ENCODE measurements around the gene JAG1.
"Not testable (repeated sequence)": the region's sequence is repeated elsewhere in the genome, so short reads cannot be mapped to it uniquely, and the experiment has no call there.

The JAG1 gene

DNA sequence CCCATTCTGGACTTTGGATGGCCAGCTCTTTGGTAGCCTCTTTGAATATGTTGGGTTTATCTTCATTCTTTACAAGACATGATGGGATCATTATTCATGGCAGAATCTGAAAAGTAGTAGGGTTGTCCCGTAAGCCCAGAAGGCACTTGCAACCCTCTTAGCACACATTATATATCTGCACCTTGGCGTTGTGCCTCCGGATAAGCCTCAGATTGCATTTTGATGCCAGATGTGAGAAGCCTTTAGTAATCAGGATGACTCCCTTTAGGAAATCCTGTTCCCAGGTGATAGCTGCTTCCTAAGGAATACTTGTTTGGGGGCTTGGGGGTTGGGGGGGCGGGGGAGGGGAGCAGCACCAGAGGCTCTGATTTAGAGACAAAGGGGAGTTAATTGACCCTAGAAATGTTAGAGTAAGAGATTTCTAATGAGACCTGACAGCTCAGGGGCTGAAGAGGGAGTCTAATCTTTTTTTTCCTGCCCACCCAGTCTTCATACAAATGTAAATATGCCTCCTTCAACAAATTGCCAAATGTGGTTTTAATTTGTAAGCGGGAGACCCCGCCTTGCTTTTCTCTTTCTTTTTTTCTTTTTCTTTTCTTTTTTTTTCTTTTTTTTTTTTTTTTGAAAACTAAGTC is 55.1 kb downstream of the JAG1 start:
- in situ Hi-C loops (cut with MboI; ENCODE audit: low sequenced_read_pairs) = no loop called here

- in situ Hi-C loops (cut with MboI; ENCODE audit: low sequenced_read_pairs) = not testable (repeated sequence)
Measured at GRCh38 chr20:10617549-10618133, 56.2 kb downstream of the JAG1 start.

DNA sequence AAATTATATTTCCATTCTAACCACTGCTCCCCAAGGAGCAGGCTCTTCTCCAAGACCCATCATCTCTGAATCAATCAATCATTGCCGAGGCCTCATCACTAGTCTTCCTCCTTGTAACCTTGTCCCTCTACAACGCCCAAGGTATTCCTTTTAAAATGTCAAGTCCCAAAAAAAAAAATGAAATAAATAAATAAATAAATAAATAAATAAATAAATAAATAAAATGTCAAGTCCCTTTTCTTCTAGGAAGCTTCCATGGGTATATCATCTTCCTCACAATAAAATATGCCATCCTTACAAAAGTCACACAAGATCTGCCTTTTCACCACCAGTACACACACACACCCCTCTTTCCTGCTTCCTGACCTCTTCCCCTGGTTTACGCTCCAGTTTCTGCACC is 57.6 kb downstream of the JAG1 start:
- in situ Hi-C loops (cut with MboI; ENCODE audit: low sequenced_read_pairs) = no loop called here

DNA sequence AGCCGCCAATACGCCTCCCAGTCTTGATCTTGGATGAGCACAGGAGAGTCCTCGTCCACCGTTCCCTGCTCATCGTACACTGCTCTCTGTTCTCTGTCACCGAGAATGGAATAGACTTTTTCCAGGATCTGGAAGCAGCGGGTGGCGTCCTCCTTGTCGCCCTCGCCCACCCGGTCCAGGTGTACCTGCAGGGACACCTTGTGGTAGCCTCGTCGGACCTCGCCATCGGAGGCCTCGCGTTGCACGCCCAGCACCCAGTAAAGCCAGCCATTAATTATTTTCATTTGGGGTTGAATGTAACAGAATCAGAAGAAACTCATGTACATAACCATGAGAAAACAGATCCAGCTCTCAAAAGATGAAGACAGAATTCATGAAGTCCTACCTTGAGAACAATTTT is 59.9 kb downstream of the JAG1 start:
- in situ Hi-C loops (cut with MboI; ENCODE audit: low sequenced_read_pairs) = no loop called here

DNA sequence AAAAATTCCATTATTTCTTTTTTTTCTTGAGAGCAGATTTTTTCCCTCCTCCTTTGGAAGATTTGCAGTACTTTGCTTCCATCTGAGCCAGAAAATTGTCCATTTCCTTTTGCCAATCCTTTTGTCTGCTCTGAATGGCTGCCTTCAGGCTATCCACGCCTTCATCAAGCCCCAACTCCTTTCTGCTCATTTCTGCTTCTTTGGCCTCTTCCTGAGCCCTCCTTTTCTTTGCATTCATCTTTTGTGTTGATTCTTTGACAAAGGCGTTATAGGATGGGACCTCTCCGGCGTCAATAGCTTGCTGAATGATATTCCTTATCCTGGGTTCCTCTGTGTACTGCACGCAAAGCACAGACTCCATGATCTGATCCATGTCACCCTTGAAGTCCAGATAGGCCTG is 60.4 kb downstream of the JAG1 start:
- in situ Hi-C loops (cut with MboI; ENCODE audit: low sequenced_read_pairs) = not testable (repeated sequence)

GRCh38 chr20:10611357-10611756 is 62.4 kb downstream of the JAG1 start:
- in situ Hi-C loops (cut with MboI; ENCODE audit: low sequenced_read_pairs) = no loop called here

DNA sequence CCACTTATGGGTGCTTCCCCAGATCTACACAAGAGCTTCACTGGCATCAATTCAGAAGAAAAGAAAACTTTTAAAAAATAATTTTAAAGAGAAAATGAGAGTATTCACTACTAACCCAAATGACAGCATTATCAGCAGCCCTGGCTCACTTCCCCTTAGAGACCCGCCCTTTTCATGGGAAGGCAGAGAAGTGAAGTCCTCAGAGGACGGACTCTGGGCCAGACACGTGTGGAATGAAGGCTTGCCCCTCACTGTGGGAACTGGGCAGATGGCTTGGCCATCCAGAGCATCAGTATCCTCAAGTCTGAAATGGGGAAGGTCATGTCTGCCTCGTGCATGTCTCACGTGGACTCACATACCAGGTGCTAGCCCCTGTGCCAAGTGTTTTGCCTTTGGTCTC is 63.5 kb downstream of the JAG1 start:
- in situ Hi-C loops (cut with MboI; ENCODE audit: low sequenced_read_pairs) = no loop called here

- in situ Hi-C loops (cut with MboI; ENCODE audit: low sequenced_read_pairs) = no loop called here
Measured at GRCh38 chr20:10609770-10610169, 64.0 kb downstream of the JAG1 start.

GRCh38 chr20:10609276-10609675 is 64.5 kb downstream of the JAG1 start:
- in situ Hi-C loops (cut with MboI; ENCODE audit: low sequenced_read_pairs) = no loop called here

- in situ Hi-C loops (cut with MboI; ENCODE audit: low sequenced_read_pairs) = no loop called here
Measured at GRCh38 chr20:10605547-10606195, 68.1 kb downstream of the JAG1 start.

GRCh38 chr20:10604865-10605440 is 68.8 kb downstream of the JAG1 start:
- in situ Hi-C loops (cut with MboI; ENCODE audit: low sequenced_read_pairs) = no loop called here

- in situ Hi-C loops (cut with MboI; ENCODE audit: low sequenced_read_pairs) = no loop called here
Measured at GRCh38 chr20:10603971-10604864, 69.6 kb downstream of the JAG1 start.

- in situ Hi-C loops (cut with MboI; ENCODE audit: low sequenced_read_pairs) = no loop called here
Measured at GRCh38 chr20:10603378-10603777, 70.4 kb downstream of the JAG1 start.

- in situ Hi-C loops (cut with MboI; ENCODE audit: low sequenced_read_pairs) = no loop called here
Measured at GRCh38 chr20:10602221-10602871, 71.5 kb downstream of the JAG1 start.

GRCh38 chr20:10597637-10598036 is 76.2 kb downstream of the JAG1 start:
- in situ Hi-C loops (cut with MboI; ENCODE audit: low sequenced_read_pairs) = no loop called here

- in situ Hi-C loops (cut with MboI; ENCODE audit: low sequenced_read_pairs) = no loop called here
Measured at GRCh38 chr20:10596710-10597121, 77.1 kb downstream of the JAG1 start.

DNA sequence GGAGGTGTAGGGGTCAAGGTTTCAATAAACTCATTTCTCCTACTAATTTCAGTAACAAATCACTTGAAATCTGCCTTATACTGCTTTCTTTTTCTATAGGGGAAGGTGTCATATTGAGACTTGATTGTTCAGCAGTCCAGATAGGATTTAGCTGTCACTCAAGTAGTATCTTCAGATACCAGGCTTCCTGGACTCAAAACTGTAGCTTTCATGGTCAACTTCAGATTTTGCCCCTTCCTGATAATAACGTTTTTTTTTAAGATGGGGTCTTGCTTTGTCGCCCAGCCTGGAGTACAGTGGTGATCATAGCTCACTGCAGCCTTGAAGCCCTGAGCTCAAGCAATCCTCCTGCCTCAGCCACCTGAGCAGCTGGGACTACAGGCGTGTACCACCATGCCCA is 77.8 kb downstream of the JAG1 start:
- in situ Hi-C loops (cut with MboI; ENCODE audit: low sequenced_read_pairs) = no loop called here

DNA sequence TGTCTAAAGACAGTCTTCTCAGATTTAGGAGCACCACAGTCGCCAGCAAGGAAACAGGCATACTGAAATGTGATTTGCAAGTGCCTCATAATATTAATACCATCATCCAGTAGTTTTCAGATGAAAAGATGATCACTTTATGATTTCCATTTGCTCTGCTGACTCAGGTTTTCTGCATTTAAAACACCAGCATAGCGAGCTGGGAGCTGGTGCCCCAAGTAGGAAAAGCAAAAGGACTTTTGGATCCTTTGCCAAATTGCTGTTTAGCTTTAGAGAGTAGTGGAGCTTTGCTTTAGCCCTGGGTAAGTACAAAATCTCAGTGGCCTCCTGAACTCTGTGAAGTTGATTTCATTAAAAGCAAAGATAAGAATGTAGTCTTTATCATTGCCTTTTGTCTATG is 78.5 kb downstream of the JAG1 start:
- in situ Hi-C loops (cut with MboI; ENCODE audit: low sequenced_read_pairs) = no loop called here

- in situ Hi-C loops (cut with MboI; ENCODE audit: low sequenced_read_pairs) = no loop called here
Measured at GRCh38 chr20:10594296-10594868, 79.4 kb downstream of the JAG1 start.

GRCh38 chr20:10591946-10592521 is 81.8 kb downstream of the JAG1 start:
- in situ Hi-C loops (cut with MboI; ENCODE audit: low sequenced_read_pairs) = no loop called here
